Tibial artery (tissue), 4 donors: ENCODE measurements around the gene ATP8B1.

Source experiments
- DNase-seq, 2 donors: peaks; one replicate each; pipeline ENCODE4 v3.0.0-alpha.2; 2019
- H3K27ac ChIP-seq, 2 donors: fragments of 200-600 bp; sonication (generic) in 1 of 2; 1 replicate in 1 of 2; 2 replicates in 1 of 2; pipeline ENCODE4 v1.5.1; 2018 to 2019; ENCODE audit warnings: mild to moderate bottlenecking in 1 of 2
- H3K27me3 ChIP-seq, 2 donors: fragments of 200-600 bp; sonication (generic) in 1 of 2; one replicate each; pipeline versions ENCODE4 v1.5.1 to v1.6.0; 2016 to 2019
- H3K36me3 ChIP-seq, 3 donors: fragments of 200-600 bp; sonication (generic) in 2 of 3; one replicate each; pipeline ENCODE4 v1.5.1; 2016 to 2019; ENCODE audit warnings: mild to moderate bottlenecking in 2 of 3
- H3K4me1 ChIP-seq, 4 donors: fragments of 200-600 bp; sonication (generic) in 2 of 4; 1 replicate in 3 of 4; 2 replicates in 1 of 4; pipeline ENCODE4 v1.5.1; 2016 to 2019
- H3K4me3 ChIP-seq, 2 donors: fragments of 200-600 bp; sonication (generic) in 1 of 2; 1 replicate in 1 of 2; 2 replicates in 1 of 2; pipeline ENCODE4 v1.5.1; 2018 to 2019; ENCODE audit warnings: mild to moderate bottlenecking in 2 of 2
- H3K9me3 ChIP-seq, 3 donors: fragments of 200-600 bp; sonication (generic) in 1 of 3; one replicate each; pipeline ENCODE4 v1.5.1; 2016 to 2019
- intact Hi-C: fragments of 100-400 bp; cut with DNase I; formaldehyde crosslinking; loops from one replicate; pipeline ENCODE4 v1.15.0; 2023; ENCODE audit warnings: low total_unique reads
- TF ChIP-seq, protein P1 (sequence below), 2 experiments: fragments of 200-600 bp in 1 of 2; fragments of 450-650 bp in 1 of 2; IDR thresholded peaks; one replicate each; pipeline ENCODE4 v1.5.1; 2017 to 2019; ENCODE audit warnings: antibody characterized with exemption in 2 of 2, mild to moderate bottlenecking in 1 of 2, moderate library complexity in 1 of 2

The ATP8B1 gene

DNA sequence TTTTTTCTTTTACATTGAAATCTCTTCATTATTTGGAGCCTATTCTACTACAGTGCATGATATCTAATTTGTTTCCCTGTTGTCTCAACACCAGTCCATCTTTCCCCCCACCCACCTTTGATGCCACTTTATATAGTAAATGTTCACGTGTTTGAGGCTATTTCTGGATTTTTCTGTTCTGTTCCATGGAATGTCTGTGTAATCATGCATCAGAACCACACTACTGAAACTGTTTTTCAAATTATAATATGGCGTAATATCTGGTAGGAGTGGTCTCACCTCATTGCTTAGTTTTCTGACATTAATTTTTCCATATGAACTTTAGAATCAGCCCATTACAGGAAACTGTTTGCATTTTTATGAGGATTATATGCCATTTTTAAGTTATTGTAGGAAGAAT lies 162.4 kb downstream of the ATP8B1 start:
- intact Hi-C loops = no loop called here
- Histone ChIP-seq H3K4me3 (no peak overlapping the region), H3K27me3 (no peaks in the 10 kb centered on the region), H3K9me3 (no peaks in the 10 kb centered on the region), H3K36me3 (peaks cover 0 to 14% (median 6%) of the 10 kb centered on the region in 3 donors), H3K4me1 (no peaks in the 10 kb centered on the region), H3K27ac (no peak overlapping the region)
- TF ChIP-seq, protein P1, sequence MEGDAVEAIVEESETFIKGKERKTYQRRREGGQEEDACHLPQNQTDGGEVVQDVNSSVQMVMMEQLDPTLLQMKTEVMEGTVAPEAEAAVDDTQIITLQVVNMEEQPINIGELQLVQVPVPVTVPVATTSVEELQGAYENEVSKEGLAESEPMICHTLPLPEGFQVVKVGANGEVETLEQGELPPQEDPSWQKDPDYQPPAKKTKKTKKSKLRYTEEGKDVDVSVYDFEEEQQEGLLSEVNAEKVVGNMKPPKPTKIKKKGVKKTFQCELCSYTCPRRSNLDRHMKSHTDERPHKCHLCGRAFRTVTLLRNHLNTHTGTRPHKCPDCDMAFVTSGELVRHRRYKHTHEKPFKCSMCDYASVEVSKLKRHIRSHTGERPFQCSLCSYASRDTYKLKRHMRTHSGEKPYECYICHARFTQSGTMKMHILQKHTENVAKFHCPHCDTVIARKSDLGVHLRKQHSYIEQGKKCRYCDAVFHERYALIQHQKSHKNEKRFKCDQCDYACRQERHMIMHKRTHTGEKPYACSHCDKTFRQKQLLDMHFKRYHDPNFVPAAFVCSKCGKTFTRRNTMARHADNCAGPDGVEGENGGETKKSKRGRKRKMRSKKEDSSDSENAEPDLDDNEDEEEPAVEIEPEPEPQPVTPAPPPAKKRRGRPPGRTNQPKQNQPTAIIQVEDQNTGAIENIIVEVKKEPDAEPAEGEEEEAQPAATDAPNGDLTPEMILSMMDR (IDR thresholded peaks at IDR 0.05) = no peak
- DNase-seq = no peak

DNA sequence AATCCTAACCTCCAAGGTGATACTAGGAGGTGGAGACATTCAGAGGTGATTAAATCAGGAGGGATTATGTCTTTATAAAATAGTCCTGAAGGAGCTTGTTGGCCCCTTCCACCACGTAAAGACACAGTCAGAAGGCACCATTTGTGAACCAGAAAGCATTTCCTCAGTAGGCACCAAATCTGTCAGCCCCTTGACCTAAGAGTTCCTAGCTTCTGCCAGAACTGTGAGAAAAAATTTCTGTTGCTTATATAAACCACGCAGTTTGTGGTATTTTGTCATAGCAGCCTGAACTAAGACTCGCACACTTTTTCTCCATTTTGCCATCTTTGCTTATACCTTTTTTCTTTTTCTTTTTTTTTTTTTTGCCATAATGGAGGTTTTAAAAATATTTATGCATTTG lies 162.9 kb downstream of the ATP8B1 start:
- Histone ChIP-seq H3K27me3 (no peaks in the 10 kb centered on the region), H3K4me1 (no peaks in the 10 kb centered on the region), H3K4me3 (no peak overlapping the region), H3K36me3 (peaks cover 0 to 14% (median 6%) of the 10 kb centered on the region in 3 donors), H3K9me3 (no peaks in the 10 kb centered on the region), H3K27ac (no peak overlapping the region)
- TF ChIP-seq, protein P1 (IDR thresholded peaks at IDR 0.05) = no peak
- intact Hi-C loops = no loop called here
- no peak for DNase-seq

DNA sequence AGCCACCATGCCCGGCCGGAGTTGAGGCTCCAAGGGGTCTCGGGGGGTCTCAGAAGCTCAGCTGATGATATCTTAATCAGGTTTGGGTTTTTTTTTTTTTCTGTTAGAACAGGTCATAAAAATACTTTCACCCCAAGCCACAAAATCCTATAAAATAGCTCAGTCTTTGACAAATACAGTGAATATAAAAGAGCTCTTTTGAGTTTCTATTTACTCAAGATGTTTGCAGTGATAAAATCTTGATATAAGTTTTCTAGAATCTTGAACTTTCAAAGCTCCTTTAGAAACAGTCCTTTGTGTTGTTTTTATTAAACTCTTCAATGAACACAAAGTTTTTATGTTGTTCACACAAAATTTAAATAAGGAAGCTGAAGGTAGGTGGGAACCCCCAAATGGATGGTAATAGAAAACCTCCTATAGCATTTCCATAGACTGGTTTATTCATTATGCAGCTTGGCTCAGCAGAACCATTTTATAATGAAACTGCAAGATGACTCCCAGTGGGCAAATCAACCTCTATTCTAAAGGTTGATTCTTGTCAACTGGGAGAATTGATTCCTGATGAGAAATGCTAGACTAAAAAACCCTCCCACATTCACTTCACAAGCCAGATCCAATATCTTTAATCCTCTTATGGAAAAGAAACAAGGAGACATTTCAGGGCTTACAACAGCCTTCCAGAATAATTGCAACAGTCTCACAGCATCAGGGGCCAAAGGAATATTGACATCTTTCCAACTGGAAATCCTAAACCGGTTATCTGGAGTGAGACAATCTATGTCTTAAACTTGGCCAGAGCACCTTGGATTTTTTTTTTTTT lies 167.9 kb downstream of the ATP8B1 start:
- Histone ChIP-seq H3K9me3 (no peaks in the 10 kb centered on the region), H3K27me3 (no peaks in the 10 kb centered on the region), H3K4me3 (no peak overlapping the region), H3K4me1 (peaks cover 0 to 12% (median 2%) of the 10 kb centered on the region in 4 donors), H3K36me3 (no peaks in the 10 kb centered on the region), H3K27ac (no peak overlapping the region)
- intact Hi-C loops = no loop called here
- no peak for DNase-seq
- TF ChIP-seq, protein P1 (IDR thresholded peaks at IDR 0.05) = no peak

DNA sequence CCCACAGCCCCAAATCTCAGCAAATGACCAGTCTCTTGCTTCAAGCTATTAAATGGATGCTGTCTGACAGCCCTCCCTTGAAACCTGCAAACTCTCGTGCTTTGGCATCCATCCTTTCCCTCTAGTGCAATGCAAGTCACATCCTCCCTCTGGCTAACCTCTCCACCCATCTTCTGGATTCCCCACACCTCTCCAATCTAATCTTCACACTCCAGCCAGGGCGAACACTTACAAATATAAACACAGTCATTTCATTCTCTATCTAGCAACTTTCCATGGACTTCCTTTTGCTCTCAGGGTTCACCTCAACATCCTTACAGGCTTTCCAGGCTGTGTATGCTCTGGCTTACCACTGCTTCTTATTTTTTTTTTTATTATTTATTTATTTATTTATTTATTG lies 171.4 kb downstream of the ATP8B1 start:
- no peak overlapping the region for H3K27ac ChIP-seq

DNA sequence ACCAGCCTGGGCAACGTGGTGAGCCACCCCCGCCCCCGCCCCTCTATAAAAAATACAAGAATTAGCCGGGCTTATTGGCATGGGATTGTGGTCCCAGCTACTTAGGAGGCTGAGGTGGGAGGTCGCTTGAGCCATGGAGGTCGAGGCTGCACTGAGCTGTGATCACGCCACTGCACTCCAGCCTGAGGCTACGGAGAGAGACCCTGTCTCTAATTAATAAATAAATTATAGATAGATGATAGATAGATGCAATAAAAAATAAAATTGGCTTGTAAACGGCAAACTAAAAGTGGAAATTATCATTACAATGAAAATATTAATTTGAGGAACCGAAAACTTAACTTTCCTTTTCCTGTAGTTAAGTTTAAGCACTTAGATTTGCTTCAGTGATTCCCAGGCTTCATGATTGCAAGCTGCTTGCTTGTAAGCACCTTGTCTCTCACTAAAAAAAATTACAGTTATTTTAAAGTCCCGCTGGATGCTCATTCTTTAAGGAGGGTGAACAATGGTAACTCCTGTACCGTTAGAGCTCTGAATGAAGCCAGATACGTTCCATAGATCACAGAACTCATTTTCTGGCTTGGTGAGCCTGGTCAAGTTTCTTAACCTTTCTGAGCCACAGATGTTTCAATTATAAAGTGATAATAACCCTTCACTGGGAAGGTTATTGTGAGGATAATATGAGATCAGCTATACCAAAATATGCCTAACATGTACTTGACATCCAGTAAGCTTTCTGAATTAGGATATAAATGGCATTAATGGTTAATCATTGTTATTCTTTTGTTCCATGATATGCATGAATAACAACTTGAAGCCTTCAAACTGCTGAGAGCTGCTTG lies 172.1 kb downstream of the ATP8B1 start:
- Histone ChIP-seq H3K27ac (peak overlapping the region; percentile 74 to 75), H3K4me1 (peaks cover 0 to 19% (median 2%) of the 10 kb centered on the region in 4 donors), H3K4me3 (peak overlapping the region; percentile 57 to 62), H3K36me3 (no peaks in the 10 kb centered on the region), H3K9me3 (no peaks in the 10 kb centered on the region), H3K27me3 (no peaks in the 10 kb centered on the region)
- intact Hi-C loops = loop anchor here (5.0 kb wide), 1 partner anchor 491 kb away; no protein-coding TSS in a partner anchor
- TF ChIP-seq, protein P1 (IDR thresholded peaks at IDR 0.05) = no peak
- DNase-seq = no peak

More for the DNA sequence above, 171.4 kb downstream of the ATP8B1 start:
- intact Hi-C loops = loop anchor here (5.0 kb wide), 1 partner anchor 491 kb away; no protein-coding TSS in a partner anchor
- DNase-seq = no peak
- Histone ChIP-seq H3K9me3 (no peaks in the 10 kb centered on the region), H3K4me3 (no peak overlapping the region), H3K27me3 (no peaks in the 10 kb centered on the region), H3K4me1 (peaks cover 0 to 19% (median 2%) of the 10 kb centered on the region in 4 donors), H3K36me3 (no peaks in the 10 kb centered on the region)
- TF ChIP-seq, protein P1 (IDR thresholded peaks at IDR 0.05) = no peak
